IMR-90 (cell line): Measurements from ENCODE around the gene SEL1L3. TPM values are rescaled to one million over a fixed set of nuclear protein-coding genes. Genes with fewer than 3 reads are reported as not detected.

Source experiments
- ATAC-seq: fragments of 200-7000 bp; cut with Tn5 transposase; 2 replicates; pipeline ENCODE4 v1.9.1; 2020; ENCODE audit warnings: low read depth, mild to moderate bottlenecking, moderate library complexity
- BruUV-seq: library from RNA; stranded (reverse); fragments of 400-500 nt; replicated peaks from 2 replicates; lab custom pipeline; 2021; lab: Mats Ljungman, UMichigan
- CTCF ChIA-PET: fragments of 300-600 bp; formaldehyde crosslinking; extraction: SDS; loops from one replicate; lab custom pipeline; 2021; ENCODE audit warnings: antibody characterized with exemption; lab: Yijun Ruan, JAX
- POLR2A ChIA-PET: fragments of 300-600 bp; sonication (Branson Sonifier 250); formaldehyde crosslinking; loops from one replicate; lab custom pipeline; 2022; ENCODE audit warnings: antibody characterized with exemption; ENCODE audit not compliant: unreplicated experiment; lab: Charles Lee
- DNase-seq: peaks from one replicate; pipeline ENCODE4 v3.0.0; 2013
- H2AFZ ChIP-seq: replicated peaks from 2 replicates; pipeline ENCODE3; 2013; ENCODE audit warnings: low read length, mild to moderate bottlenecking; ENCODE audit not compliant: poor library complexity
- H2AK5ac ChIP-seq: 2 replicates; pipeline ENCODE4 v1.6.1; 2013; ENCODE audit warnings: low read depth, low read length, inconsistent platforms
- H2AK9ac ChIP-seq: replicated peaks from 2 replicates; pipeline ENCODE3; 2013; ENCODE audit warnings: mild to moderate bottlenecking, low read depth, low read length, moderate library complexity; ENCODE audit not compliant: poor library complexity
- H2BK120ac ChIP-seq: 2 replicates; pipeline ENCODE4 v1.6.1; 2013; ENCODE audit warnings: low read depth, low read length, inconsistent platforms
- H2BK15ac ChIP-seq: 3 replicates; pipeline ENCODE4 v1.6.1; 2013; ENCODE audit warnings: low read depth, low read length, inconsistent platforms
- H2BK20ac ChIP-seq: 2 replicates; pipeline ENCODE4 v1.6.1; 2013; ENCODE audit warnings: low read depth, mild to moderate bottlenecking, inconsistent platforms, low read length, moderate library complexity
- H2BK5ac ChIP-seq: 2 replicates; pipeline ENCODE4 v1.6.1; 2013; ENCODE audit warnings: mild to moderate bottlenecking, low read depth, low read length, inconsistent platforms; ENCODE audit not compliant: poor library complexity, severe bottlenecking
- H3K14ac ChIP-seq: replicated peaks from 2 replicates; pipeline ENCODE4 v1.6.1; 2013; ENCODE audit warnings: low read depth, low read length, inconsistent platforms
- H3K18ac ChIP-seq: 2 replicates; pipeline ENCODE4 v1.6.1; 2013; ENCODE audit warnings: low read depth, low read length, control low read depth
- H3K23ac ChIP-seq: 2 replicates; pipeline ENCODE4 v1.6.1; 2013; ENCODE audit warnings: low read depth, low read length, inconsistent platforms
- H3K27ac ChIP-seq: 2 replicates; pipeline ENCODE4 v1.5.1; 2013; ENCODE audit warnings: mild to moderate bottlenecking, control low read depth, low read length; ENCODE audit not compliant: insufficient read depth
- H3K27me3 ChIP-seq: 2 replicates; pipeline ENCODE4 v1.6.1; 2013; ENCODE audit warnings: low read length; ENCODE audit not compliant: control insufficient read depth, insufficient read depth
- H3K36me3 ChIP-seq: 2 replicates; pipeline ENCODE4 v1.6.1; 2013; ENCODE audit warnings: low read length, mixed read lengths; ENCODE audit not compliant: control insufficient read depth, insufficient read depth
- H3K4ac ChIP-seq: 2 replicates; pipeline ENCODE4 v1.6.1; 2013; ENCODE audit warnings: low read depth, low read length, inconsistent platforms
- H3K4me1 ChIP-seq: 2 replicates; pipeline ENCODE4 v1.6.1; 2013; ENCODE audit warnings: low read length, mixed read lengths; ENCODE audit not compliant: control insufficient read depth, insufficient read depth
- H3K4me2 ChIP-seq: 2 replicates; pipeline ENCODE4 v1.6.1; 2013; ENCODE audit warnings: low read depth, mild to moderate bottlenecking, control low read depth, low read length, moderate library complexity
- H3K4me3 ChIP-seq: 2 replicates; pipeline ENCODE4 v1.5.1; 2013; ENCODE audit warnings: low read depth, mild to moderate bottlenecking, control low read depth, low read length, moderate library complexity; ENCODE audit not compliant: insufficient read depth
- H3K56ac ChIP-seq: 2 replicates; pipeline ENCODE4 v1.6.1; 2013; ENCODE audit warnings: low read length, inconsistent platforms; ENCODE audit not compliant: insufficient read depth; ENCODE audit errors: extremely low read depth
- H3K79me1 ChIP-seq, 2 experiments: 2 replicates each; pipeline ENCODE4 v1.6.1; 2013; ENCODE audit warnings: low read length in 2 of 2, inconsistent platforms in 1 of 2, low read depth in 1 of 2
- H3K9ac ChIP-seq: 2 replicates; pipeline ENCODE4 v1.6.1; 2013; ENCODE audit warnings: low read depth, low read length, control low read depth
- H3K9me1 ChIP-seq: 2 replicates; pipeline ENCODE4 v1.6.1; 2013; ENCODE audit warnings: low read length, inconsistent platforms; ENCODE audit not compliant: insufficient read depth
- H3K9me3 ChIP-seq: 2 replicates; pipeline ENCODE4 v1.6.1; 2013; ENCODE audit warnings: low read length; ENCODE audit not compliant: control insufficient read depth, insufficient read depth
- H4K20me1 ChIP-seq: 2 replicates; pipeline ENCODE4 v1.6.1; 2013; ENCODE audit warnings: low read length, inconsistent platforms; ENCODE audit not compliant: insufficient read depth
- H4K5ac ChIP-seq: 2 replicates; pipeline ENCODE4 v1.6.1; 2013; ENCODE audit warnings: mild to moderate bottlenecking, low read depth, low read length, control low read depth
- H4K8ac ChIP-seq, 2 experiments: 2 replicates each; pipeline ENCODE4 v1.6.1; 2013; ENCODE audit warnings: low read depth in 2 of 2, low read length in 2 of 2, control low read depth in 1 of 2, inconsistent platforms in 1 of 2
- H4K91ac ChIP-seq: 2 replicates; pipeline ENCODE4 v1.6.1; 2013; ENCODE audit warnings: low read depth, low read length, inconsistent platforms; ENCODE audit not compliant: insufficient read depth
- CEBPB ChIP-seq: IDR thresholded peaks from 2 replicates; pipeline ENCODE4 v1.6.1; 2012; ENCODE audit warnings: low read depth, low read length, improper control_type of control experiment
- NFE2L2 ChIP-seq: fragments of 150-350 bp; IDR thresholded peaks from 2 replicates; pipeline ENCODE4 v1.6.1; 2016; ENCODE audit warnings: low read depth, mild to moderate bottlenecking, low read length
- POLR2A ChIP-seq: IDR thresholded peaks from 2 replicates; pipeline ENCODE4 v1.6.1; 2012; ENCODE audit warnings: mild to moderate bottlenecking, low read depth, low read length
- SMC3 ChIP-seq: fragments of 150-350 bp; IDR thresholded peaks from 2 replicates; pipeline ENCODE4 v1.6.1; 2016; ENCODE audit warnings: low read depth, mild to moderate bottlenecking, antibody characterized with exemption, low read length, moderate library complexity
- USF2 ChIP-seq: fragments of 150-350 bp; IDR thresholded peaks from 2 replicates; pipeline ENCODE4 v1.6.1; 2017; ENCODE audit warnings: mild to moderate bottlenecking, antibody characterized with exemption, low read length, low read depth
- WGBS, 2 experiments: methylation state at CpG; one replicate each; pipeline versions ENCODE4 v1.1.5 to v1.1.7; 2013; ENCODE audit warnings: missing lambda C conversion rate in 2 of 2; ENCODE audit not compliant: insufficient read length in 1 of 2; ENCODE audit errors: extremely low coverage in 2 of 2; 5-methylcytosine and 5-hydroxymethylcytosine counted together
- dilution Hi-C: fragments of 300-500 bp; cut with HindIII; formaldehyde crosslinking; loops from one replicate; pipeline ENCODE4 v1.14.3; 2018; ENCODE audit warnings: low sequenced_read_pairs; ENCODE audit not compliant: unreplicated experiment
- in situ Hi-C: fragments of 300-500 bp; cut with MboI; formaldehyde crosslinking; loops from 3 replicates; pipeline ENCODE4 v1.14.3; 2019; ENCODE audit warnings: low sequenced_read_pairs, inconsistent platforms, mixed read lengths
- intact Hi-C: fragments of 100-400 bp; cut with micrococcal nuclease; formaldehyde crosslinking; loops from 2 replicates; pipeline ENCODE4 v1.10.0; 2022
- polyA plus RNA-seq, 3 experiments: library from polyadenylated mRNA; depleted of rRNA; stranded (reverse); fragments of >200 nt; gene quantifications; 2 replicates each; pipeline ENCODE4 v1.2.3, GENCODE V29; 2012; ENCODE audit warnings: low replicate concordance in 1 of 3
- total RNA-seq: library from RNA; depleted of rRNA; stranded (reverse); fragments of >200 nt; gene quantifications from 2 replicates; pipeline ENCODE4 v1.2.3, GENCODE V29; 2012

The SEL1L3 gene
- total and polyA plus RNA-seq, 2 of the 4 experiments (the other 2 are of a cell fraction) = 16.4 to 43.7 TPM

DNA sequence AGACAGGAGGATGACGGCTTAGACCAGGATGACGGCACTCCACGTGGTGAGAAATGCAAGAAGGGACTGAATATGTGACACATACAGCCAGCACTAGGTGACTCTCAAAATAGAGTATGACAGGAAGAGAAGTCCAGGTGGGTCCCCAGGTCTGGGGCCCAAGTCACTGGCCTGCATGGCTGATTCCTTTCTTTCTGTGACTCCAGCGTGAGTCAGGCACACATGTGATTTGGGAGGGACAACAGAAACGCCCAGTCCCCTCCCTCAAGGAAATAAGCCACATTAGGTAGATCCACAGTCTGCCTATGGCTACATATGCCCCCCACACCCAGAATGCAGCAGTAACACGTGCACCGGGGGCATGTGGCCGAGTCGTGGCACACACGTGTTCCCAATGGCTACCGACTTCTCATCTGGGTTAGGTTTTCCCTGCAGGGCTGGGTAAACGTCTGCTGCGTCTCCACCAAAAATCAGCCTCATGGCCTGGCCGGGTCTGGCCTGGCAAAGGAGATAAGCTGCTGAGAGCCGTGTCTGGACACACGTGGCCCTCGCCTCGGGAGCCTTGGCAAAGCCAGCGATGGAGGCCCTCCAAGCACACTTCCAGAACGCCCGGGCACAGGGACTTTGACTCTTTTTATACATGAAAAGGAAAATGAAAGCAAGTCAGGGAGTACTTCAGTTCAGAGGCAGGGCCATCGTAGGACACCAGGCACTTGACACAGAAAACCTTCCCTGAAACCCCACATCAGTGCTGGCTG, 19.3 kb downstream of the SEL1L3 start:
- H4K5ac ChIP-seq = no peak overlapping the region
- ATAC-seq (no peak), DNase-seq (no peak)
- POLR2A ChIA-PET = no interaction called here
- no peak for TF ChIP-seq POLR2A
- no peak for TF ChIP-seq USF2
- TF ChIP-seq SMC3 = no peak
- no peak for TF ChIP-seq NFE2L2
- TF ChIP-seq CEBPB = no peak
- H2BK15ac ChIP-seq = no peak overlapping the region
- H3K79me1 ChIP-seq = peaks cover 3 to 11% of the 10 kb centered on the region in 2 experiments; a peak in 3 of 4 replicates
- H3K9ac ChIP-seq = no peak overlapping the region
- H3K27me3 ChIP-seq = no peaks in the 10 kb centered on the region
- dilution Hi-C loops (no loop called here), in situ Hi-C loops (no loop called here), intact Hi-C loops (no loop called here)
- H3K56ac ChIP-seq = no peak overlapping the region
- no peak overlapping the region for H2AK5ac ChIP-seq
- no peak overlapping the region for H2AK9ac ChIP-seq
- H3K27ac ChIP-seq = no peak overlapping the region
- CTCF ChIA-PET = no interaction called here
- BruUV-seq = no TSS peak
- H2BK20ac ChIP-seq = no peak overlapping the region
- no peak overlapping the region for H3K23ac ChIP-seq
- no peak overlapping the region for H3K14ac ChIP-seq
- peak overlapping the region; percentile 49; the same call in 1 of the 2 replicates for H3K4me2 ChIP-seq
- no peak overlapping the region for H3K18ac ChIP-seq
- no peaks in the 10 kb centered on the region for H3K9me3 ChIP-seq
- H2BK120ac ChIP-seq = no peak overlapping the region
- H4K20me1 ChIP-seq = no peaks in the 10 kb centered on the region
- H3K4me3 ChIP-seq = no peak overlapping the region
- no peaks in the 10 kb centered on the region for H3K9me1 ChIP-seq
- H3K4me1 ChIP-seq = peaks cover 1% of the 10 kb centered on the region; the same call in 1 of the 2 replicates
- no peak overlapping the region for H4K91ac ChIP-seq
- no peak overlapping the region for H2BK5ac ChIP-seq
- no peak overlapping the region for H4K8ac ChIP-seq
- WGBS, 2 experiments = 90% methylated on average over 9 of the region's 22 CpGs; no CpG with 5 or more reads in 1 of the 2 experiments
- H2AFZ ChIP-seq = peak overlapping the region; percentile 29
- no peak overlapping the region for H3K4ac ChIP-seq
- no peaks in the 10 kb centered on the region for H3K36me3 ChIP-seq
